ENCODE data around the gene MDK.

DNA sequence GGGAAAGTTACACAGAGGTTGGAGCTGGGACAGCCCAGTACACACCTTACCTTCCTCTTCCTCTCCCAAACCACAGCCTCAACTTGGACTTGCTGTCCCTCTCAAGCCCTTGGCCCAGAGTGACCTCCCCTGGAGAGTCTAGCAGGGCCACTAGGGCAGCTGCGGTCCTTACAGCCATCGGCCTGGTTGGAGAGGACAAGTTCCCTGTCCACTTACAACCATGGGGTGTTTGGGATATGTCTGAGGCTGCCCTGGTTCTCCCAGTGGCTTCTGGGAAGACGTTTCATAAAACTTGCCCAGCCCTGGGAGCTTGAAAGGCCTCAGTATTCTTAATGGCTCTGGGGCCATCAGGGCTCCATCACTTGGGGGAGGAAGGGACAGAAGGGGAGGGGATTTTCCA is 47.3 kb upstream of the MDK start:
- TF ChIP-seq POLR2A (IDR thresholded peaks at IDR 0.05) (no peak), CTCF (IDR thresholded peaks at IDR 0.05) (no peak)

All from gastroesophageal sphincter (tissue), 3 donors.